Measurements from ENCODE around the gene GIPC3.

- peak in 1 of 6 experiments; percentile 41 for TF ChIP-seq CTCF (IDR thresholded peaks at IDR 0.05)
- TF ChIP-seq POLR2A (IDR thresholded peaks at IDR 0.05), result peak in 3 of 4 donors; percentile 52 to 75 (median 63)
Measured at GRCh38 chr19:3626473-3627350, 41.4 kb downstream of the GIPC3 start, which contains the start of gene CACTIN.
